BE2C (cell line): ENCODE data around the gene DET1.
A peak's percentile ranks its signal among the peaks of the same experiment; 100 is the strongest.

Source experiments
- DNase-seq: peaks from one replicate; pipeline ENCODE4 v3.0.0-alpha.2; 2020
- H3K27me3 ChIP-seq: fragments of 250-450 bp; sonication (Bioruptor Pico); 2 replicates; pipeline ENCODE4 v1.5.1; 2020; ENCODE audit warnings: mild to moderate bottlenecking
- H3K36me3 ChIP-seq: fragments of 250-450 bp; sonication (Bioruptor Pico); 2 replicates; pipeline ENCODE4 v1.5.1; 2020; ENCODE audit warnings: mild to moderate bottlenecking
- H3K4me1 ChIP-seq: fragments of 250-450 bp; sonication (Bioruptor Pico); 2 replicates; pipeline ENCODE4 v1.5.1; 2020
- H3K4me3 ChIP-seq: 2 replicates; pipeline ENCODE4 v1.5.1; 2011; ENCODE audit warnings: low read depth, low read length
- H3K9me3 ChIP-seq: fragments of 250-450 bp; sonication (Bioruptor Pico); 2 replicates; pipeline ENCODE4 v1.5.1; 2020
- TF ChIP-seq, protein P1 (sequence below): IDR thresholded peaks from 2 replicates; pipeline ENCODE4 v1.5.1; 2012; ENCODE audit warnings: mild to moderate bottlenecking, low read depth, low read length

Gene DET1

GRCh38 chr15:88467935-88468528, 78.4 kb downstream of the DET1 start:
- H3K9me3 ChIP-seq: no peaks in the 10 kb centered on the region
- H3K4me3 ChIP-seq: peak overlapping the region; percentile 81
- no peaks in the 10 kb centered on the region for H3K27me3 ChIP-seq
- peak; percentile 51 for DNase-seq
- TF ChIP-seq, protein P1, sequence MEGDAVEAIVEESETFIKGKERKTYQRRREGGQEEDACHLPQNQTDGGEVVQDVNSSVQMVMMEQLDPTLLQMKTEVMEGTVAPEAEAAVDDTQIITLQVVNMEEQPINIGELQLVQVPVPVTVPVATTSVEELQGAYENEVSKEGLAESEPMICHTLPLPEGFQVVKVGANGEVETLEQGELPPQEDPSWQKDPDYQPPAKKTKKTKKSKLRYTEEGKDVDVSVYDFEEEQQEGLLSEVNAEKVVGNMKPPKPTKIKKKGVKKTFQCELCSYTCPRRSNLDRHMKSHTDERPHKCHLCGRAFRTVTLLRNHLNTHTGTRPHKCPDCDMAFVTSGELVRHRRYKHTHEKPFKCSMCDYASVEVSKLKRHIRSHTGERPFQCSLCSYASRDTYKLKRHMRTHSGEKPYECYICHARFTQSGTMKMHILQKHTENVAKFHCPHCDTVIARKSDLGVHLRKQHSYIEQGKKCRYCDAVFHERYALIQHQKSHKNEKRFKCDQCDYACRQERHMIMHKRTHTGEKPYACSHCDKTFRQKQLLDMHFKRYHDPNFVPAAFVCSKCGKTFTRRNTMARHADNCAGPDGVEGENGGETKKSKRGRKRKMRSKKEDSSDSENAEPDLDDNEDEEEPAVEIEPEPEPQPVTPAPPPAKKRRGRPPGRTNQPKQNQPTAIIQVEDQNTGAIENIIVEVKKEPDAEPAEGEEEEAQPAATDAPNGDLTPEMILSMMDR: peak; percentile 50
- H3K36me3 ChIP-seq: peaks cover 15% of the 10 kb centered on the region
- no peaks in the 10 kb centered on the region for H3K4me1 ChIP-seq

- Histone ChIP-seq H3K4me1 (no peaks in the 10 kb centered on the region), H3K9me3 (no peaks in the 10 kb centered on the region), H3K27me3 (no peaks in the 10 kb centered on the region), H3K4me3 (peak within 1 kb of the TSS; percentile 81), H3K36me3 (peaks cover 18% of the 10 kb centered on the region)
- TF ChIP-seq, protein P1: no peak
- peak; percentile 92 for DNase-seq
These were observed 79.2 kb downstream of the DET1 start, which contains the start of the genes MRPL46 and MRPS11 for GRCh38 chr15:88467073-88467934. MRPL46 (minus strand) TSS chr15:88467388; CDS start chr15:88467377, 11 bp downstream. MRPS11 (plus strand) TSS chr15:88467708; CDS start chr15:88467718, 10 bp downstream.

DNA sequence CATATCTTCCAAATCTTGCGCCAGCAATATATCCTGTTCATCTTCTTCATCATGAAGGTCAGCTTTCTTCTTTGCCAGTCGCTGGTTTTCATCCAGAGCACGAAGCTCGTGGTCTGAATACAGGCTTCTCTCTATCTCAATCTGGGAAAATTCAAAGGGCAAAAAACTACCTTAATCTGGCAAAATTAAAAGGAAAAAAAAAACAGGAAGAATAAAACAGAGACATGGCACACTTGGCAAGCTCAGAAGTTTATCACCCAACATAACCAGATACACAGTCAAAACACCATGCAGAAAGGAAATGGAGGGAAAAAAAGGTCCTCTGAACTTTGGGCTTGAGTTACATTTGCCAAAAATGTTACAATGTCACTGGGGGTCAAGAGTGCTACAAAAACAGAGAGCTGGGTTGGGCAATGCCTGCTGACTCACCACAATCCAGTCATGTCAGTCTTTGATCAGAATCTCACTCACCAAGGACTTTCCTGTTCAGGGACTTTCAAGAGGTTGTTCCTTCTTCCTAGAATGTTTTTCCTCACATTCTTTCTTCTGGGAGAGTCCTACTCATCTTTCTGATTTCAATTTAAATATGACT, 80.8 kb downstream of the DET1 start:
- H3K27me3 ChIP-seq: no peaks in the 10 kb centered on the region
- H3K4me3 ChIP-seq: no peak overlapping the region
- TF ChIP-seq, protein P1: no peak
- H3K36me3 ChIP-seq: peaks cover 30% of the 10 kb centered on the region
- H3K4me1 ChIP-seq: no peaks in the 10 kb centered on the region
- H3K9me3 ChIP-seq: no peaks in the 10 kb centered on the region
- DNase-seq: no peak

GRCh38 chr15:88463870-88464532, 82.5 kb downstream of the DET1 start:
- Histone ChIP-seq H3K4me1 (no peaks in the 10 kb centered on the region), H3K9me3 (no peaks in the 10 kb centered on the region), H3K4me3 (no peak overlapping the region), H3K27me3 (no peaks in the 10 kb centered on the region), H3K36me3 (peaks cover 43% of the 10 kb centered on the region)
- DNase-seq: no peak
- TF ChIP-seq, protein P1: no peak
